GM12892 (cell line): ENCODE data around the gene CLEC11A.
"Not testable (repeated sequence)": the region's sequence is repeated elsewhere in the genome, so short reads cannot be mapped to it uniquely, and the experiment has no call there.

Experiments
- POLR2A ChIP-seq: IDR thresholded peaks from 2 replicates; pipeline ENCODE4 v1.6.1; 2011; ENCODE audit warnings: low read depth, low read length, control low read depth
- POLR2AphosphoS5 ChIP-seq: IDR thresholded peaks from 2 replicates; pipeline ENCODE4 v1.6.1; 2011; ENCODE audit warnings: low read depth, low read length, control low read depth

- TF ChIP-seq POLR2AphosphoS5, POLR2A: not testable (repeated sequence)
These were observed 38.3 kb downstream of the CLEC11A start for GRCh38 chr19:50761501-50761900.
